ENCODE measurements around the gene ADH7.

ADH7 gene

DNA sequence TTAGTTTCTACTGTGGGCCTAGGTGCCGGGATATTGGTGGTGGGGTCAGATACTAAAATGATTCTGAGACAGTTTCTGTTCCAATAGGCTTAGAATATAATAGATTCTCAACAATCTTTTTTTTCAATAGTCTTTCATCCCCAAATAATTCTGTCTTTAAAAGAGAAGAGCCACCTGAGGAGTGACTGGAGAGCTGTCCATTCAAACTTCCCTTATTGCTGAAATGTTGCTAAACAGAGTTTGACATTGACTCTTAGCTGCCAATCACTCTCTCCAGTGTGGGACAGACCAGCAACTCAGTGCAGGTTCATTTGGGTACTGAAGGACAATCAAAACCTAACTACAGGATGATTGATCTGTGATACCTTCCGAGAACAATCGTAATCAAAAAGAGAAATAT lies 12.4 kb upstream of the ADH7 start:
- TF ChIP-seq FOXP2 (optimal IDR thresholded peaks at IDR 0.05; ENCODE audit: borderline replicate concordance, extremely low read depth, extremely low read length, insufficient read depth) (no peak), POLR2AphosphoS5 (IDR thresholded peaks at IDR 0.05; ENCODE audit: low read depth, low read length) (no peak), TAF1 (IDR thresholded peaks at IDR 0.05; ENCODE audit: borderline replicate concordance, insufficient read depth, low read length) (no peak), SIN3A (IDR thresholded peaks at IDR 0.05; ENCODE audit: borderline replicate concordance, insufficient read depth, low read length) (no peak)
- TF ChIP-seq, protein P1, sequence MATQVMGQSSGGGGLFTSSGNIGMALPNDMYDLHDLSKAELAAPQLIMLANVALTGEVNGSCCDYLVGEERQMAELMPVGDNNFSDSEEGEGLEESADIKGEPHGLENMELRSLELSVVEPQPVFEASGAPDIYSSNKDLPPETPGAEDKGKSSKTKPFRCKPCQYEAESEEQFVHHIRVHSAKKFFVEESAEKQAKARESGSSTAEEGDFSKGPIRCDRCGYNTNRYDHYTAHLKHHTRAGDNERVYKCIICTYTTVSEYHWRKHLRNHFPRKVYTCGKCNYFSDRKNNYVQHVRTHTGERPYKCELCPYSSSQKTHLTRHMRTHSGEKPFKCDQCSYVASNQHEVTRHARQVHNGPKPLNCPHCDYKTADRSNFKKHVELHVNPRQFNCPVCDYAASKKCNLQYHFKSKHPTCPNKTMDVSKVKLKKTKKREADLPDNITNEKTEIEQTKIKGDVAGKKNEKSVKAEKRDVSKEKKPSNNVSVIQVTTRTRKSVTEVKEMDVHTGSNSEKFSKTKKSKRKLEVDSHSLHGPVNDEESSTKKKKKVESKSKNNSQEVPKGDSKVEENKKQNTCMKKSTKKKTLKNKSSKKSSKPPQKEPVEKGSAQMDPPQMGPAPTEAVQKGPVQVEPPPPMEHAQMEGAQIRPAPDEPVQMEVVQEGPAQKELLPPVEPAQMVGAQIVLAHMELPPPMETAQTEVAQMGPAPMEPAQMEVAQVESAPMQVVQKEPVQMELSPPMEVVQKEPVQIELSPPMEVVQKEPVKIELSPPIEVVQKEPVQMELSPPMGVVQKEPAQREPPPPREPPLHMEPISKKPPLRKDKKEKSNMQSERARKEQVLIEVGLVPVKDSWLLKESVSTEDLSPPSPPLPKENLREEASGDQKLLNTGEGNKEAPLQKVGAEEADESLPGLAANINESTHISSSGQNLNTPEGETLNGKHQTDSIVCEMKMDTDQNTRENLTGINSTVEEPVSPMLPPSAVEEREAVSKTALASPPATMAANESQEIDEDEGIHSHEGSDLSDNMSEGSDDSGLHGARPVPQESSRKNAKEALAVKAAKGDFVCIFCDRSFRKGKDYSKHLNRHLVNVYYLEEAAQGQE (IDR thresholded peaks at IDR 0.05; ENCODE audit: insufficient read depth in 1 of 2, low read depth in 2 of 2, low read length in 2 of 2) = no peak

DNA sequence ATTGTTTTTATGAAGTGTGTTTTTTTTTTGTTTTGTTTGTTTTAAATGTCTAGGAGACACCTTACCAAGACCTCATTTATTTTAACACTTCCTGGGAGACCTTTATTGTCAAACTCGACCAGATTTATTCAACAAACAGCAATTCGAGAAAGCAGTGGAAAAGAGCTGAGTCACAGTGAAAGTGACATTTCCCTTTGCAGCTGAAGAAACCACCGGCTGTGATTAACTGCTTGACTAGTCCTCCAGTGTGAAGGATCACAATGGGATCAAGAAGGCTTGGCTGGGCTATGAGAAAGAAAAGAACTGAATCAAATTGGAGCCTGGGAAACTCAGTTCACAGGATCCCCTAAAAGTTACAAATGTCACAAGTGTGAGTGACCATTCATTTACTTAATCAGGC lies 11.9 kb upstream of the ADH7 start:
- TF ChIP-seq SIN3A (IDR thresholded peaks at IDR 0.05; ENCODE audit: borderline replicate concordance, insufficient read depth, low read length) (no peak), TAF1 (IDR thresholded peaks at IDR 0.05; ENCODE audit: borderline replicate concordance, insufficient read depth, low read length) (no peak), FOXP2 (optimal IDR thresholded peaks at IDR 0.05; ENCODE audit: borderline replicate concordance, extremely low read depth, extremely low read length, insufficient read depth) (no peak), POLR2AphosphoS5 (IDR thresholded peaks at IDR 0.05; ENCODE audit: low read depth, low read length) (no peak)
- TF ChIP-seq, protein P1 (IDR thresholded peaks at IDR 0.05; ENCODE audit: insufficient read depth in 1 of 2, low read depth in 2 of 2, low read length in 2 of 2) = no peak

DNA sequence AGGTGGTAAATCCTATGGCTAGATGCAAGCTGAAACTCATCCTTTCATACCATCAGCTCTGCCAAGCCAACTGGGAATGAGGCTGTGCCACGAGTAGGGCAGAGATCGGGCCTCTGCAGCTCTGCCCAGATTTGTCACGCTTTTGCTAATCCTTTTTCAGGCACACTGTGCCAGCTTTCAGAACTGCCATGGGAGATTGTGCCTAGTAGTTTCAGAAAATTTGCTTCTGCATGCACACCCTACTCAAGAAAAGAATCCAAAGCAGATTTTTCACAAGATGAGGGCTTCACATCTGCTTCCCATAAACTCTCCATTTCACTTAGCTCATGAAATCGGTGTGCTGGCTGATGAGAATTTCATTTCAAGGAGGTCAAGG lies 3.3 kb upstream of the ADH7 start:
- TF ChIP-seq TAF1 (IDR thresholded peaks at IDR 0.05; ENCODE audit: borderline replicate concordance, insufficient read depth, low read length) = no peak
- TF ChIP-seq FOXP2 (optimal IDR thresholded peaks at IDR 0.05; ENCODE audit: borderline replicate concordance, extremely low read depth, extremely low read length, insufficient read depth) = no peak
- no peak for TF ChIP-seq POLR2AphosphoS5 (IDR thresholded peaks at IDR 0.05; ENCODE audit: low read depth, low read length)
- TF ChIP-seq SIN3A (IDR thresholded peaks at IDR 0.05; ENCODE audit: borderline replicate concordance, insufficient read depth, low read length) = no peak
- TF ChIP-seq, protein P1 (IDR thresholded peaks at IDR 0.05; ENCODE audit: insufficient read depth in 1 of 2, low read depth in 2 of 2, low read length in 2 of 2) = no peak

DNA sequence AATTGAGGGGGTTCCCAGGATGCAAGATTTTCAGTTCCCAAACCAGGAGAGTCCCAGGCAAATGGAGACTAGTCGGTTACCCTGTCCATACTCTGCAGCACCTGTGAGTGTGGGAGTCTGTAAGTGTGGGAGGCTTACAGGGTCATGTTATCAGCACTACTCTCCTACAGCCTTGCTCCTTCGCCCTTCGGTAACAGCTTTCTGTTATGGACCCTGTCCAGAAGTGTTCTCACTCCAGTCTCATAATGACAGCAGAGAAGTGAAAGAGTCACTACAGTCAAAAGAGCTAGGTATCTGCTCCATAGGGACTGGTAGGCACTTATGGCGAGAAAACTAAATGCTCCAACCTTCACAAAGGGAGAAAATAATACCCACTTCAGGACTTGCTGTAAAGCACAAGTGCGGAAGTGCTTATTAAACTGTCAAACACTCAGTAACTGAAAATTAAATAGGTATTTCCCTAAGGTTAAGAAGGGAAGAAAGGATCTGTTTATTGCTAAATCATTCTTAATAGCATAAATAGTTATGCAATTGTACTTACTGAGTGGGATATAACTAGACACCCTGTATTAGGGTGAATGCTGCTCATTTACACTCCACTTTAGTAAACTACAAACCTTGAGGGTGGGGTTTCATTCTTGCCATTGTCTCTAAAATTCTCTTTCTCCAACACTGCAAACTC lies 2.7 kb upstream of the ADH7 start:
- TF ChIP-seq TAF1 (IDR thresholded peaks at IDR 0.05; ENCODE audit: borderline replicate concordance, insufficient read depth, low read length) (no peak), SIN3A (IDR thresholded peaks at IDR 0.05; ENCODE audit: borderline replicate concordance, insufficient read depth, low read length) (no peak), FOXP2 (optimal IDR thresholded peaks at IDR 0.05; ENCODE audit: borderline replicate concordance, extremely low read depth, extremely low read length, insufficient read depth) (no peak), POLR2AphosphoS5 (IDR thresholded peaks at IDR 0.05; ENCODE audit: low read depth, low read length) (no peak)
- TF ChIP-seq, protein P1 (IDR thresholded peaks at IDR 0.05; ENCODE audit: insufficient read depth in 1 of 2, low read depth in 2 of 2, low read length in 2 of 2) = no peak
